Testis (tissue), 2 donors: ENCODE data around the gene DLEC1.

ENCODE experiments used
- CTCF ChIP-seq, 3 experiments: fragments of 450-650 bp in 2 of 3; fragments of 200-600 bp in 1 of 3; sonication (generic) in 1 of 3; IDR thresholded peaks; one replicate each; pipeline ENCODE4 v1.5.1; 2016 to 2019; ENCODE audit warnings: antibody characterized with exemption in 3 of 3, mild to moderate bottlenecking in 2 of 3, moderate library complexity in 1 of 3
- POLR2A ChIP-seq: fragments of 450-650 bp; IDR thresholded peaks from one replicate; pipeline ENCODE4 v1.6.1; 2017; ENCODE audit warnings: antibody characterized with exemption, mild to moderate bottlenecking, moderate library complexity

GRCh38 chr3:38148311-38148882 is 109.4 kb downstream of the DLEC1 start:
- TF ChIP-seq CTCF (IDR thresholded peaks at IDR 0.05) (no peak), POLR2A (no peak)
